ENCODE measurements around the gene DDIAS.
"Not testable (repeated sequence)": the region's sequence is repeated elsewhere in the genome, so short reads cannot be mapped to it uniquely, and the experiment has no call there.

The DDIAS gene, protein sequence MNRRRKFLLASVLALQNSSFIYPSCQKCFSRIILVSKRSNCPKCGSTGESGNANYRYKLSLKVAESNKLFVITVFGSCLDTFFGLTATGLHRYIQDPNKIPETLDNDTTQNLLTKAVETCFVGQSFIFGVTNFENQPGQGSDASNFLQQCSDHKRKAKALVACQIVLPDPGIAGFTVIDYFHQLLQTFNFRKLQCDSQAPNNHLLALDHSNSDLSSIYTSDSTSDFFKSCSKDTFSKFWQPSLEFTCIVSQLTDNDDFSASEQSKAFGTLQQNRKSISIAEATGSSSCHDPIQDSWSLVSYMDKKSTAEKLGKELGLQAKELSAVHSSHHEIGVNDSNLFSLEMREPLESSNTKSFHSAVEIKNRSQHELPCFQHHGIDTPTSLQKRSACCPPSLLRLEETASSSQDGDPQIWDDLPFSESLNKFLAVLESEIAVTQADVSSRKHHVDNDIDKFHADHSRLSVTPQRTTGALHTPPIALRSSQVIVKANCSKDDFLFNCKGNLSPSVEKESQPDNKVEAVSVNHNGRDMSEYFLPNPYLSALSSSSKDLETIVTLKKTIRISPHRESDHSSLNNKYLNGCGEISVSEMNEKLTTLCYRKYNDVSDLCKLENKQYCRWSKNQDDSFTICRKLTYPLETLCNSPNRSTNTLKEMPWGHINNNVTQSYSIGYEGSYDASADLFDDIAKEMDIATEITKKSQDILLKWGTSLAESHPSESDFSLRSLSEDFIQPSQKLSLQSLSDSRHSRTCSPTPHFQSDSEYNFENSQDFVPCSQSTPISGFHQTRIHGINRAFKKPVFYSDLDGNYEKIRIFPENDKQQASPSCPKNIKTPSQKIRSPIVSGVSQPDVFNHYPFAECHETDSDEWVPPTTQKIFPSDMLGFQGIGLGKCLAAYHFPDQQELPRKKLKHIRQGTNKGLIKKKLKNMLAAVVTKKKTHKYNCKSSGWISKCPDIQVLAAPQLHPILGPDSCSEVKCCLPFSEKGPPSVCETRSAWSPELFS

GRCh38 chr11:82901165-82901921 lies at the start of gene DDIAS:
Gene DDIAS (plus strand): TSS chr11:82901736. CDS start chr11:82914739, 13,003 bp downstream.
- no peaks in the 10 kb centered on the region for H4K20me1 ChIP-seq (ENCODE audit: insufficient read depth)
- H3K36me3 ChIP-seq (ENCODE audit: insufficient read depth), result no peaks in the 10 kb centered on the region
- H2AFZ ChIP-seq (ENCODE audit: low read depth), result peak within 1 kb of the TSS; percentile 86
- no peak for TF ChIP-seq CTCF (conservative IDR thresholded peaks at IDR 0.05; ENCODE audit: low read depth, low read length)
- peaks cover 42% of the 10 kb centered on the region for H3K79me2 ChIP-seq (ENCODE audit: insufficient read depth, low read depth)
- peak within 1 kb of the TSS; percentile 71 for H3K9ac ChIP-seq
- H3K4me1 ChIP-seq (ENCODE audit: low read depth, poor library complexity, severe bottlenecking), result peaks cover 32% of the 10 kb centered on the region
- H3K27me3 ChIP-seq (ENCODE audit: insufficient read depth, low read depth), result no peaks in the 10 kb centered on the region
- no peak within 1 kb of the TSS for H3K4me3 ChIP-seq (IDR thresholded peaks at IDR 0.05; ENCODE audit: insufficient read depth, low read depth, low read length)
- H3K4me2 ChIP-seq, result peak within 1 kb of the TSS; percentile 64
- H3K27ac ChIP-seq, result peak within 1 kb of the TSS; percentile 53

GRCh38 chr11:82854242-82854641 lies 47.3 kb upstream of the DDIAS start:
- TF ChIP-seq CTCF (conservative IDR thresholded peaks at IDR 0.05; ENCODE audit: low read depth, low read length), result no peak
- Histone ChIP-seq H3K4me3 (IDR thresholded peaks at IDR 0.05; ENCODE audit: insufficient read depth, low read depth, low read length) (no peak overlapping the region), H2AFZ (ENCODE audit: low read depth) (no peak overlapping the region), H3K4me2 (no peak overlapping the region), H3K79me2 (ENCODE audit: insufficient read depth, low read depth) (no peaks in the 10 kb centered on the region), H3K27ac (no peak overlapping the region), H4K20me1 (ENCODE audit: insufficient read depth) (no peaks in the 10 kb centered on the region), H3K9ac (no peak overlapping the region), H3K4me1 (ENCODE audit: low read depth, poor library complexity, severe bottlenecking) (no peaks in the 10 kb centered on the region), H3K27me3 (ENCODE audit: insufficient read depth, low read depth) (no peaks in the 10 kb centered on the region), H3K36me3 (ENCODE audit: insufficient read depth) (no peaks in the 10 kb centered on the region)

DNA sequence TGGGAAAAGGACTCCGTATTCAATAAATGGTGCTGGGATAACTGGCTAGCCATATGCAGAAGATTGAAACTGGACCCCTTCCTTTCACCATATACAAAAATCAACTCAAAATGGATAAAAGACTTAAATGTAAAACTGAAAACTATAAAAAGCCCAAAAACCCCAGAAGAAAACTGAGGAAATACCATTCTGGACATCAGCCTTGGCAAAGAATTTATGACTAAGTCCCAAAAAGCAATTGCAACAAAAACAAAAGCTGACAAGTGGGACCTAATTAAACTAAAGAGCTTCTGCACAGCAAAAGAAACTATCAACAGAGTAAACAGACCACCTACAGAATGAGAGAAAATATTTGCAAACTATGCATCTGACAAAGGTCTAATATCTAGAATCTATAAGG lies 46.6 kb upstream of the DDIAS start:
- not testable (repeated sequence) for H2AFZ ChIP-seq (ENCODE audit: low read depth); H3K4me3 ChIP-seq (IDR thresholded peaks at IDR 0.05; ENCODE audit: insufficient read depth, low read depth, low read length); H3K4me2 ChIP-seq; H3K36me3 ChIP-seq (ENCODE audit: insufficient read depth); H3K9ac ChIP-seq; H3K79me2 ChIP-seq (ENCODE audit: insufficient read depth, low read depth); H3K27me3 ChIP-seq (ENCODE audit: insufficient read depth, low read depth); H3K27ac ChIP-seq; H3K4me1 ChIP-seq (ENCODE audit: low read depth, poor library complexity, severe bottlenecking); H4K20me1 ChIP-seq (ENCODE audit: insufficient read depth)

DNA sequence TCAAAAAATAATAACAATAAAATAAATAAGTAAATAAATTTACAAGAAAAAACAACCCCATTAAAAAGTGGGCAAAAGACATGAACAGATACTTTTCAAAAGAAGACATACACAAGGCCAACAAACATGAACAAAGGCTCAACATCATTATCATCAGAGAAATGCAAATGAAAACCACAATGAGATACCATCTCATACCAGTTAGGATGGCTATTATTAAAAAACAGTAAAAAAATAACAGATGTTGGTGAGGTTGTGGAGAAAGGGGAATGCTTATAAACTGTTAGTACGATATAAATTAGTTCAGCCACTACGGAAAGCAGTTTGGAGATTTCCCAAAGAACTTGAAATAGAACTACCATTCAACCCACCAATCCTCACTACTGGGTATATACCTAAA lies 45.9 kb upstream of the DDIAS start:
- H3K4me1 ChIP-seq (ENCODE audit: low read depth, poor library complexity, severe bottlenecking), result no peaks in the 10 kb centered on the region
- TF ChIP-seq CTCF (conservative IDR thresholded peaks at IDR 0.05; ENCODE audit: low read depth, low read length), result no peak
- no peak overlapping the region for H2AFZ ChIP-seq (ENCODE audit: low read depth)
- no peaks in the 10 kb centered on the region for H3K79me2 ChIP-seq (ENCODE audit: insufficient read depth, low read depth)
- no peak overlapping the region for H3K4me3 ChIP-seq (IDR thresholded peaks at IDR 0.05; ENCODE audit: insufficient read depth, low read depth, low read length)
- H3K9ac ChIP-seq, result no peak overlapping the region
- no peaks in the 10 kb centered on the region for H3K36me3 ChIP-seq (ENCODE audit: insufficient read depth)
- no peaks in the 10 kb centered on the region for H3K27me3 ChIP-seq (ENCODE audit: insufficient read depth, low read depth)
- H3K4me2 ChIP-seq, result no peak overlapping the region
- H3K27ac ChIP-seq, result no peak overlapping the region
- H4K20me1 ChIP-seq (ENCODE audit: insufficient read depth), result no peaks in the 10 kb centered on the region
